ENCODE results near the gene CCDC97. TPM values are rescaled to one million over a fixed set of nuclear protein-coding genes. Genes with fewer than 3 reads are reported as not detected.

Gene CCDC97
- total RNA-seq, 1 experiment from 2014 or later = 39.4 TPM

GRCh38 chr19:41304706-41305483, 5.1 kb upstream of the CCDC97 start:
- no peaks in the 10 kb centered on the region for H3K79me2 ChIP-seq (ENCODE audit: insufficient read depth, low read length)
- no peaks in the 10 kb centered on the region for H3K27me3 Mint-ChIP-seq (ENCODE audit: low read depth)
- no peak overlapping the region for H2AFZ ChIP-seq (ENCODE audit: low read length)
- no CpG with 5 or more reads among the region's 4 CpGs for WGBS (ENCODE audit: extremely low coverage, insufficient read length, low lambda C conversion rate)
- H3K14ac ChIP-seq (ENCODE audit: insufficient read depth, low read length) = no peak overlapping the region
- no peak for DNase-seq
- H2BK120ac ChIP-seq (ENCODE audit: low read depth, low read length, poor library complexity, severe bottlenecking) = no peak overlapping the region
- H2BK12ac ChIP-seq (ENCODE audit: insufficient read length, low read depth, low read length) = no peak overlapping the region
- H3K27ac ChIP-seq (ENCODE audit: insufficient read length, low read depth, low read length) = no peak overlapping the region
- H3K18ac ChIP-seq (ENCODE audit: insufficient read length, low read depth, low read length) = no peak overlapping the region
- H2BK15ac ChIP-seq (ENCODE audit: low read depth, low read length) = no peak overlapping the region
- no peak overlapping the region for H4K5ac ChIP-seq (ENCODE audit: insufficient read length, low read depth, low read length)
- H3K79me1 ChIP-seq (ENCODE audit: insufficient read depth, low read depth, low read length, poor library complexity, severe bottlenecking) = no peaks in the 10 kb centered on the region
- no peak overlapping the region for H4K91ac ChIP-seq (ENCODE audit: insufficient read length, low read depth, low read length)
- H3K36me3 Mint-ChIP-seq (ENCODE audit: insufficient read depth in 1 of 3, low read depth in 3 of 3) = peaks cover 63 to 80% (median 75%) of the 10 kb centered on the region in 3 experiments
- no peaks in the 10 kb centered on the region for H3K9me3 ChIP-seq (ENCODE audit: control insufficient read depth, low read depth, low read length)
- no peaks in the 10 kb centered on the region for H3K4me1 ChIP-seq (ENCODE audit: insufficient read depth, low read length)
- H2BK20ac ChIP-seq (ENCODE audit: low read depth, low read length, poor library complexity, severe bottlenecking) = no peak overlapping the region
- H4K20me1 ChIP-seq (ENCODE audit: control insufficient read depth, insufficient read depth, insufficient read length) = peaks cover 2% of the 10 kb centered on the region
- no peak overlapping the region for H3K9ac ChIP-seq (ENCODE audit: extremely low read depth, insufficient read length, low read length)
- no peaks in the 10 kb centered on the region; a peak in 1 of 5 replicates for H3K9me3 Mint-ChIP-seq
- peaks cover 6% of the 10 kb centered on the region for H3K23me2 ChIP-seq (ENCODE audit: insufficient read length, low read depth, low read length, poor library complexity, severe bottlenecking)
- no peak for TF ChIP-seq CTCF (conservative IDR thresholded peaks at IDR 0.05)
- H3K4me1 Mint-ChIP-seq = peaks cover 14 to 19% of the 10 kb centered on the region in 2 experiments
- H3K23ac ChIP-seq (ENCODE audit: insufficient read length, low read depth, low read length) = no peak overlapping the region
- H3K56ac ChIP-seq (ENCODE audit: insufficient read length, low read depth, low read length) = no peak overlapping the region
- H2BK5ac ChIP-seq (ENCODE audit: insufficient read length, low read length) = no peak overlapping the region
- H3K4me2 ChIP-seq (ENCODE audit: insufficient read depth, insufficient read length, low read length) = no peak overlapping the region
- no peak overlapping the region for H3K27ac Mint-ChIP-seq
- no peak overlapping the region for H3K4me3 Mint-ChIP-seq
- H3K4ac ChIP-seq (ENCODE audit: low read depth, low read length) = no peak overlapping the region
- H3K27me3 ChIP-seq (ENCODE audit: insufficient read depth, low read length) = no peaks in the 10 kb centered on the region
- H3T11ph ChIP-seq (ENCODE audit: low read length) = no peak overlapping the region
- no peak overlapping the region for H2AK5ac ChIP-seq (ENCODE audit: insufficient read length, low read length)
- H4K8ac ChIP-seq (replicated peaks; ENCODE audit: insufficient read length, low read depth, low read length) = no peak overlapping the region

All from H9 (cell line).